Measurements from ENCODE around the gene TXNRD2.

The TXNRD2 gene

GRCh38 chr22:19888131-19888746 lies 53.4 kb downstream of the TXNRD2 start:
- no peak for DNase-seq (ENCODE audit: low spot score)

DNA sequence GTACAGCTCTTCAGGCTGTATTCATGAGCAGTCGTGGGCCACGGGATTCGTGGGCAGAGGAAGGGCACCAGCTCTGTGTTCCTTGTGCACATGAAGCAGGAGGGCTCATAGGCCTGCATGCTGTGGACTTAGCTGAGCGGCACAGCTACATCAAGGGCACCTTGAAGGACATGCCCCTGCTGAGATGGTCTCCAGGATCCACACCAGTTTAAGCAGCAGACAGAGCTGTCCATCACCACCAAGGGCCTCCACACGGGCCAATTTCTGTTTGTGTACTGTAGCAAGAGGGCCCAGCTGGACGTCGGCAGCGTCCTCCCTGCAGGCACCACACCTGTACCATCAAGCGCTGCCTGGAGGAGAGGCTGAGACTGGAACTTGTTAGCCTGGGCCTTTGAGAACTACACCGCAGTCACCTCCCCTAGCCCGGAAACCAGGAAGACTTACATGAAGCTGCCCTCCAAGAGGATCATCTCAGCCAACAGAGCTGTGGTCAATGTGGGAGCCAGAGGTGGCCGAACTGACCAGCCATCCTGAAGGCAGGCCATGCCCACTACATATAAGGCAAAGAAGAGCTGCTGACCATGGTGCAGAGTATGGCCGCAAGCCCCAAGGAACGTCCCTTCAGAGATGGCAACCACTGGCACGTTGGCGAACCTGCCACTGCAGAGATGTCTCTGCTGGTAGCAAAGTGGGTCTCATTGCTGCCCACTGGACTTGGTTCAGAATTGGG lies 54.2 kb downstream of the TXNRD2 start:
- DNase-seq (ENCODE audit: low spot score), result no peak

DNA sequence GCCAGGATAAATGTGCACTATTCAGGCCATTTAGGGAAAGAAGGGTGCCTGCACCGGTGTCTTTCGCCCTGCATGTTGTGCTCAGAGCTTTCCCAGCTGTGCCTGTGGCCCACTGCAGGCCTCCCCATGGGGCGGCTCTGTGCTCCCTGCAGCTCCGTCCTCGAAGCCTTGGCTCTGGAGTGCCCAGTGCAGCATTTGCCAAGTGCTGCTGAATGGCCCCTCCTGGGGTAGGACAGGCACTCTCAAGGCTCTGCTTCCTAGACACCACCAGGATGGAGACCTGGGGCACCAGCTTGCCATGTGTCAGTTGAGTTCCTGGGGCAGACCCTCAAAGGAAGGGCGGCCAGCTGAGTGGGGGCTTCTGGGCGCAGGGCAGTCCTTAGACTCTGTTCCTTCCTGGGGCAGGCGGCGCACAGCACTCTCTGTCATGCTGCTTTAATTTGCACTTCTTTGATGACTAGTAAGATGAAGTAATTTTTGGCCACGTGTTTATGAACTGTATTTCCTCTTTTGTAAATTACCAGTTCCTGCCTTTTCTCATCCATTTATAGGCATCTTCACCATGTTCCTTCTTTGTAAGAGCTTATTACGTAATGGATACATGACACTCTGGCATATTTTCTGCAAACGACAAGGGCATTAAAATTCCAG lies 54.9 kb downstream of the TXNRD2 start:
- DNase-seq (ENCODE audit: low spot score), result no peak

DNA sequence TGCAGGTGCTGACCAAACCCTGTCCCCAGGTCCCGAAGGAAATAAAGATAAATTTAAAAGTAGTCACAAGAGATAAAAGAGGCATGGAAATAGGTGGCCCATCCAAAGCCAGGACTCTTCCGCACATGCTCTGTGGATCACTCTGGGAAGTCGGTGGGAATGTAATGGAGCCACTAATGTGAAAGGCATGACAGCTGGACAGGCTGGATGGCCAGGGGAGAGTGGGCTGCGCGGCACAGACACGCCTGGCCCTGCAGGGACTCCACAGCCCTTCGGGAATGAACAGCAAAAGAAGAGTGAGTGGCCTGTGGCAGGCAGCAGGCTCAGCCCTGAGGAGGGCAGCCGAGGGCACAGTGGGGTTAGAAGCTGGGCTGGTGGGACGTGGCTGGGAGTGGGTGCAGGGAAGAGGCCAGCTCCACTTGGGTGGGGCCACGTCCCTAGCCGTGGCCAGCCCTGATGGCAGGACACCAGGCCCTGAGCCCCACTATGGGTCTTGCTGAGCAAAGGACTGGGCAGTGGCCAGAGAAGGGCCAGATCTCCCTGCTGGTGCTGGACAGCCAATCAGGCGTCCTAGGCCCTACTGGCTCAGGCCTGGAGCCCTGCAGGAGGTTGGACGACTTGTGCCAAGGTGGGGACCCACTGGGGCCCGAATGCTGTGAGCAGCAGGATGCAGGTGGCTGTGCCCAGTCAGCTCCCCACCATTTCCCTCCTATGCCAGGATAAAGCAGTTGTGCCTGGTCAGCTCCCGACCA lies 55.6 kb downstream of the TXNRD2 start:
- DNase-seq (ENCODE audit: low spot score), result no peak

- no peak for DNase-seq (ENCODE audit: low spot score)
Measured at GRCh38 chr22:19884954-19885751, 56.5 kb downstream of the TXNRD2 start.

- DNase-seq (ENCODE audit: low spot score), result peak; percentile 48
Measured at GRCh38 chr22:19884161-19884953, 57.3 kb downstream of the TXNRD2 start.

DNA sequence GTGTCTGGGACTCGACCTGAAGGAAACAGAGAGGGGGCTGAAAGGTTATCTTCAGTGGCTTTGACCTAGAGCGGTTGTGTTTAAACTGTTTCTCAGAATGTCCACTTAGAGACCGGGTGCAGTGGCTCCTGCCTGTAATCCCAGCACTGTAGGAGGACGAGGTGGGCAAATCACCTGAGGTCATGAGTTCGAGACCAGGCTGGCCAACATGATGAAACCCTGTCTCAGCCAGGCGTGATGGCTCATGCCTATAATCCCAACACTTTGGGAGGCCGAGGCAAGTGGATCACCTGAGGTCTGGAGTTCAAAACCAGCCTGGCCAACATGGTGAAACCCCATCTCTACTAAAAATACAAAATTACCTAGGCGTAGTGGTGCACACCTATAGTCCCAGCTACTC lies 58.2 kb downstream of the TXNRD2 start:
- peak; percentile 47 for DNase-seq (ENCODE audit: low spot score)

DNA sequence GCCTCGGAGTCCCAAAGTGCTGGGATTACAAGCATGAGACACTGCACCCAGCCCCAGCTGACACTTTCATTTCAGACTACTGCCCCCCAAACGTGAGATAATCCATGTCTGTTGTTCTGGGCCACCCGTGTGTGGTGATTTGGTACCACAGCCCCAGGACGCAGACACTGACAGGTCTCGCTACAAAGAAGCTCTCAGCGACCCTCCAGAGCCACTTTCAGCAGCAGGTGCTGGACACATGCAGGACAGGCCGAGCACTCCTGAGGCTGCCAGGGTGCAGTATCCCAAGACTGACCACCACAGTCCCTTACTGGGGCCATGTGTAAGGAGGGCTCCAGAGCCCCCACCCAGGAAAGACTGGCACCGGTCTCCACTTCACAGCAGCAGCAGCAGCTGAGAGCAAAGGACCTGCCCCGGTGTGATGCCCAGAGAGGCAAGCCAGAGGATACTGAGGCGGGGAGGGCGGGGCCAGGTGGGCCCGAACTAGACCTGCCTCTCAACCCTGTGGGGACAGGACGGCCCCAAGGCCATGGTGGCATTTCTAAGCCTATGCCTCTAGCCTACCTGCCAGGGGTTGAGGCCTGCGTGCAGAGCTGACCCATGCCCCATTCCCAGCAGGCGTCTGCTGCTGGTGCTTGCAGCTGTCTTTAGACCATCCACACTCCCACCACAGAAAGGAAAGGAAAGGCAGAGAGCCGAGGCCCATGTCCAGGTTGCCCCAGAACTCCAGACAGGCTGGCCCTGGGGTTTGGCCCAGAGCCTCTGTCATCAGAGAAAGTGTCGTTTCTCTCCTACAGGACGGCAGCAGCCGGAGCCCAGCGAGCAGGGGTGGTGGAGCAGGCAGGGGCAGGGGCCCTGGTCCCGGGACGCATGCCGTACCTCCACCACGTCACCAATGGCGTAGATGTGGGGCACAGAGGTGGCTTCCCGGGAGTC lies 58.9 kb downstream of the TXNRD2 start:
- peak; percentile 61 for DNase-seq (ENCODE audit: low spot score)

GRCh38 chr22:19880786-19881569 lies 60.6 kb downstream of the TXNRD2 start:
- DNase-seq (ENCODE audit: low spot score), result peak; percentile 83

DNA sequence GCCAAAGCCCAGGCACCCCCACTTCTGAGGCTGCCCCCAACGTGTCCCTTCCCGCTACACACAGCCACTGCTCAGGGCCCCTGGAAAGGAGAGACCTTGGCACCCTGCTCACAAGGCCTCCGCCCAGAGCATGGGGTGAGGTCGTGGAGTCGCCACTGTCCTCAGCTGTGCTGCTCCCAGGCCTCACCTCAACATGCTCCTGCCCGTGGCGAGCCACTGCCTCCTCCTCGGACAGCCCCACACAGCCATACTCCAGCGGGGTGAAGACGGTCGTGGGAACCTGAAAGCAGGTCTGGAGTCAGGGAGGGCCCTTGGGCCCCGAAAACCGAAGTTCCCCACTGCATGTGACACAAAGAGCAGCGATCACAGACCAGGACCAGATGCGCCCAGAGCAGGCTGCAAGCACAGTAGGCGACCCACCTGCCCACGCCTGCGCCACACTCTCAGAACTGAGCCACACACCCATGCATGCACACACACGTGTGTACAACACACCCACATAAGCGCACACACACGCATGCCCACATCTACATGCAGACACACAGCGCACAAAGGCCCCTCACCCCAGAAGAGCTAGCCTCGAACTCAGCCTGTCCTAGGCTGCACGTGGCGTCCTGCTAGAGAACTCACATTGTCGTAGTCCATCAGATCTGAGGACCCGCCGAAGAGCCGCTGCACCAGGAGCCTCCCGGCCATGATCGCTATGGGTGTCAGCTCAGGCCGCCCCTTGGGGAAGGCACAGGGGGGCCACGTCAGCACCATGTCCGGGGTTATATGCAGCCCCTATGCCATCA lies 61.4 kb downstream of the TXNRD2 start:
- peak; percentile 62 for DNase-seq (ENCODE audit: low spot score)

- peak; percentile 58 for DNase-seq (ENCODE audit: low spot score)
Measured at GRCh38 chr22:19879643-19879991, 62.0 kb downstream of the TXNRD2 start.

DNA sequence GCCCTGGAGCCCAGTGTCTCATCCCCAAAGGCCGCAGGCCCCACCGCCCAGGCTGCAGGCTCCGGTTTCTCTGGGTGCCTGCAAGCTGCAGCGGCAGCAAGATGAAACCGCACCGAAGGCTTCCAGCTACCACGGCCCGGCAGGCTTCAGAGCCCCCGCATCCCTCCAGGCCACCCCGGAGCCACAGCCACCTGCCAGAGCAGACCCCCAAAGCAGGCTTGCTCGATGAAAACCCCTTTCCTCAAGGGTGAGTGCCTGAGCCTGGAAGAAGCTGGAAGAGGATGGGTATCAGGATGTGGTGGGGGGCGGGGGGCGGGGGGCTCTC lies 62.4 kb downstream of the TXNRD2 start:
- DNase-seq (ENCODE audit: low spot score), result no peak

DNA sequence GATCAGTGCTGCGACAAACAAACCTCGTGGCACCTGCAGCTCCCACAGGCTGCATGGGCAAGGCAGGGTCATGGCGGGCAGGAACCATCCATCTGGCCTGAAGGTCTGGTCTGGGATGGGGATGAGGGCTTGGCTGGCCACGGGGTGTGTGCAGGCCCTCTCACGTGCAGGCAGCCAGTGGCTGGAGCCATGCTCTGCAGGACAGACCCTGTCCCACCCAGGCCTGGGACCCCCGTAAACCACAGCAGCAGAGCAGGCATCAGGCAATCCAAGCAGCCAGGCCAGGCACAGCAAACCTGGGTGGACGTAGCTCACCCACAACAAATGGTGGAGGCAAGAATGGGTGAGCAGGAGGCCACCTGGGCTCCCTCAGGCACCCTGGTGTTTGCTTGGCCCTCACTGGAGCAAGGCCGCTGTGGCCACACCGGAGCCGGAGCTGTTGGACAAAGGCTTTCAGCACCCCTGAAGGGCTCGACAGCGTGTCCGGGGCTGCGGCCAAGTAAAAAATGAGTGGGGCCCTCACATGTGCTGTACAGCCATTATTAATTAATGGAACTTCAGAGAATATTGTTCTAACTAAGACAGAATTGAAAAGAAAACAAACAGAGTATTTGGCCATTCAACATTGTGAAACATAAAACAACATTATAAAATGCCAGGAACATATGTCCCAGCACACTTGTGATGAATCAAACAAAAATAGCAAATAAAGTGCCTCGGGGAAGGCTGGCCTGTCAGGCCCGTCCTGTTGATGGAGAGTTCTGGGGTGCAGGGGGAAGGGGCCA lies 63.0 kb downstream of the TXNRD2 start:
- DNase-seq (ENCODE audit: low spot score), result no peak

DNA sequence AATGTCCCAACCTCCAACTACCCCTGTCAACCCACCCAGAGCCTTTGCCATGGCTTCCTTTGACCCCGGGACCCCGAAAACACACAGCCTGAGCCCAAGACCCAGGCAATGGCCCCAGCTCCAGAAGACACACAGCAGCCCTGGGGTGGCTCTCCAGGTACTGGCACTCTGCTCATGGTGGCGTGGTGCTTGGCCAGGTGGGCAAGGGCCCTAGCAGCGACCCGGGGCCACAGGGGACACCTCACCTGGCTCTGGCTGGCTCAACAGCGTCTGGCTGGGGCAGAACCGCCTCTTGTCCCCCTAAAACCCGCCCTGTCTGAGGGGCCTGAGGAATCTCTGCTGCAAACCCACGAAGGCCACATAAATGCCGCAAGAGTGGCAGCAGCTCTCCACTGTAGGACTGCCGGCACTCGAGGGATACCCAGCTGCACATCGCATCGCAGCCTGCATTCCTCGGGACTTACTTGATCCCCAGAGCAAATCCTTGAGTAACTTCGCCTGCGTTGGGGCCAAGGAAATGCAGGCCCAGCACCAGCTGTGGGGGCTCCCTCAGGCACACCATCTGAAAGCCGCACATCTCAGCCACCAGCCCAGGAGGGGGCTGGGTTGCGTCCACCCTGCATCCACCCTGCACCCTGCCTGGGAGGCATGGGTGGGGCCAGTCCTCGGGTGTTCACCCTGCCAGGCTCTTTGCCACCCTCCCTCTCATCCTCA lies 63.8 kb downstream of the TXNRD2 start:
- DNase-seq (ENCODE audit: low spot score), result peak; percentile 59

- DNase-seq (ENCODE audit: low spot score), result no peak
Measured at GRCh38 chr22:19876941-19877625, 64.5 kb downstream of the TXNRD2 start.

DNA sequence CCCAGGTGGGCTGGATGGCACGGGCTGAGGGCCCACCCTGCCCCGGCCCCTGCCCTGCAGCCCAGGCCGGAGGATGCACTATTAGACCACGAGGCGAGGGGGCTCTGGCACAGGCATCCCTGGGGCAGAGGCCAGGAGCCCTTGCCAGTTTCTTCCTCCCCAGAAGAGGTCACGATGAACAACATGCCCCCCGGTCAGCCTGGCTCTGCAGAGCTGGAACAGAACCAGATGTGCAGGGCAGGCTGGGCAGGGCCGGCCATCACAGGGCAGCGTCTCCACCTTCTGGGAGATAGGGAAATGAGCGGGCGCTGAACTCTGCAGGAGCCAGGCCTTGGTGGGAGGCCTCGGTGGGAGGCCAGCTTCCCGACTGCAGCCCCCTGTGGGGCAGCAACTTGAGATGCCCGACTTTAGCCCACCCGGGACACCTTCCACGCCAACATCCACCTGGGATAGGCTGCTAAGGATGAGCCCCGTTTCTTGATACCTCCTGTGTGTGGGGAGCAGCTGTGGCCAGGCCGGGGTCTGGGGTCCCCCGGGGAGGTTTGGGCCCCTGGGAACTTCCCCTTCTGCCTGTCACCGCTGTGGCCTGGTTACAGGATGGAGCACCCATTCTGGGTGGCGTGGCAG lies 65.2 kb downstream of the TXNRD2 start:
- no peak for DNase-seq (ENCODE audit: low spot score)
